ENCODE measurements around the gene OTUD1. TPM values are rescaled to one million over a fixed set of nuclear protein-coding genes. Genes with fewer than 3 reads are reported as not detected.

Gene OTUD1
- total RNA-seq, 2 experiments from 2014 or later = 94.5 to 94.8 TPM

DNA sequence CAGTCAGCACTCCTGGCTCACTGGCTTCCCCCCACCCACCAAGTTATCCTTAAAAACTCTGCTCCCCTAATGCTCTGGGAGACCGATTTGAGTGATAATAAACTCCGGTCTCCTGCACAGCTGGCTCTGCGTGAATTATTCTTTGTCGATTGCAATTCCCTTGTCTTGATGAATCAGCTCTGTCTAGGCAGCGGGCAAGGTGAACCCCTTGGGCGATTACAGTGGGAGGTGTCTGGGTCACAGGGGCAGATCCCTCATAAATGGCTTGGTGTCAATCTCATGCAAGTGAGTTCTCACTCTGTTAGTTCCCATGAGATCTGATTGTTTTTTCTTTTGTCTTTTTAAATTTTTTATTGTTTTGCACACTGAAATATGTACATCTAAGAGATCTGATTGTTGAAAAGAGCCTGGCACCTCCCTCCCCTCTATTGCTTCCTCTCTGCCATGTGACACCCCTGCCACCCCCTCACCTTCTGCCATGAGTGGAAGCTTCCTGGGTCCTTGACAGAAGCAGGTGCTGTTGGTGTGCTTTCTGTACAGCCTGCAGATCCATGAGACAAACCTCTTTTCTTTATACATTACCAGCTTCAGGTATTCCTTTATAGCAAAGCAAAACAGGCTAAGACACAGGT lies 20.5 kb downstream of the OTUD1 start:
- ATAC-seq (ENCODE audit: poor library complexity) = no peak
- TF ChIP-seq, protein P1, sequence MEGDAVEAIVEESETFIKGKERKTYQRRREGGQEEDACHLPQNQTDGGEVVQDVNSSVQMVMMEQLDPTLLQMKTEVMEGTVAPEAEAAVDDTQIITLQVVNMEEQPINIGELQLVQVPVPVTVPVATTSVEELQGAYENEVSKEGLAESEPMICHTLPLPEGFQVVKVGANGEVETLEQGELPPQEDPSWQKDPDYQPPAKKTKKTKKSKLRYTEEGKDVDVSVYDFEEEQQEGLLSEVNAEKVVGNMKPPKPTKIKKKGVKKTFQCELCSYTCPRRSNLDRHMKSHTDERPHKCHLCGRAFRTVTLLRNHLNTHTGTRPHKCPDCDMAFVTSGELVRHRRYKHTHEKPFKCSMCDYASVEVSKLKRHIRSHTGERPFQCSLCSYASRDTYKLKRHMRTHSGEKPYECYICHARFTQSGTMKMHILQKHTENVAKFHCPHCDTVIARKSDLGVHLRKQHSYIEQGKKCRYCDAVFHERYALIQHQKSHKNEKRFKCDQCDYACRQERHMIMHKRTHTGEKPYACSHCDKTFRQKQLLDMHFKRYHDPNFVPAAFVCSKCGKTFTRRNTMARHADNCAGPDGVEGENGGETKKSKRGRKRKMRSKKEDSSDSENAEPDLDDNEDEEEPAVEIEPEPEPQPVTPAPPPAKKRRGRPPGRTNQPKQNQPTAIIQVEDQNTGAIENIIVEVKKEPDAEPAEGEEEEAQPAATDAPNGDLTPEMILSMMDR (IDR thresholded peaks at IDR 0.05) = no peak
- Histone ChIP-seq H3K4me3 (ENCODE audit: low read length) (no peak overlapping the region), H3K4me1 (ENCODE audit: insufficient read depth, low read length) (no peaks in the 10 kb centered on the region), H3K9me3 (ENCODE audit: control insufficient read depth in 1 of 2, insufficient read depth in 1 of 2, low read length in 2 of 2) (no peaks in the 10 kb centered on the region), H3K36me3 (ENCODE audit: insufficient read depth, low read length) (no peaks in the 10 kb centered on the region), H3K27me3 (ENCODE audit: control insufficient read depth in 1 of 2, insufficient read depth in 2 of 2, low read length in 2 of 2) (no peaks in the 10 kb centered on the region), H3K27ac (ENCODE audit: low read depth in 1 of 2, low read length in 2 of 2) (no peak overlapping the region)
- no peak for DNase-seq
- ChIA-PET CTCF (no interaction called here), POLR2A (no interaction called here)
- Mint-ChIP-seq H3K27me3 (no peaks in the 10 kb centered on the region), H3K36me3 (ENCODE audit: low read depth) (no peaks in the 10 kb centered on the region), H3K4me1 (ENCODE audit: low read depth) (peaks cover 5% of the 10 kb centered on the region), H3K9me3 (no peaks in the 10 kb centered on the region), H3K27ac (no peak overlapping the region), H3K4me3 (no peak overlapping the region)
- intact Hi-C loops (cut with DNase I, micrococcal nuclease) = no loop called here

DNA sequence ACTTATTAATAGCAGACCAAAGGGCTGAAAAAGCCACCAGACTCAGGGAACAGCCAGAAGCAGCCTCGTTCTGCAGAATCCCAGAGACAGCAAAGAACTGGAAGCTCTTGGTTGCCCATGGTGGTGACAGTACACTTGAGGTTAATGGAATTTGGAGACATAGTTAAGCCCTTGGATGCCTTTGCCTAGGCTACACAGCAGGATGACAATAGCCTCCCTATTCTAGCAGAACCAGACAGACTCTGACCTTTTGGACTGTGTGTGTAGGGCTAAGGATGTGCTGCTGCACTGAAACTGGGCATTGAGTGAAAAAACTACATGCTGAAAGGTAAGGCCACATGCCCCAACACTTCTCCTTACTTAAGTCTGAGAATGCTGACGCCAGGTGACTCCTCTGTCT lies 22.7 kb downstream of the OTUD1 start:
- intact Hi-C loops (cut with DNase I, micrococcal nuclease) = no loop called here
- Mint-ChIP-seq H3K27ac (no peak overlapping the region), H3K36me3 (ENCODE audit: low read depth) (no peaks in the 10 kb centered on the region), H3K4me1 (ENCODE audit: low read depth) (peaks cover 5% of the 10 kb centered on the region), H3K4me3 (no peak overlapping the region), H3K27me3 (no peaks in the 10 kb centered on the region), H3K9me3 (no peaks in the 10 kb centered on the region)
- Histone ChIP-seq H3K27ac (ENCODE audit: low read depth in 1 of 2, low read length in 2 of 2) (no peak overlapping the region), H3K27me3 (ENCODE audit: control insufficient read depth in 1 of 2, insufficient read depth in 2 of 2, low read length in 2 of 2) (no peaks in the 10 kb centered on the region), H3K4me3 (ENCODE audit: low read length) (no peak overlapping the region), H3K36me3 (ENCODE audit: insufficient read depth, low read length) (no peaks in the 10 kb centered on the region), H3K4me1 (ENCODE audit: insufficient read depth, low read length) (no peaks in the 10 kb centered on the region), H3K9me3 (ENCODE audit: control insufficient read depth in 1 of 2, insufficient read depth in 1 of 2, low read length in 2 of 2) (no peaks in the 10 kb centered on the region)
- no peak for ATAC-seq (ENCODE audit: poor library complexity)
- ChIA-PET CTCF (no interaction called here), POLR2A (no interaction called here)
- DNase-seq = no peak
- TF ChIP-seq, protein P1 (IDR thresholded peaks at IDR 0.05) = no peak

DNA sequence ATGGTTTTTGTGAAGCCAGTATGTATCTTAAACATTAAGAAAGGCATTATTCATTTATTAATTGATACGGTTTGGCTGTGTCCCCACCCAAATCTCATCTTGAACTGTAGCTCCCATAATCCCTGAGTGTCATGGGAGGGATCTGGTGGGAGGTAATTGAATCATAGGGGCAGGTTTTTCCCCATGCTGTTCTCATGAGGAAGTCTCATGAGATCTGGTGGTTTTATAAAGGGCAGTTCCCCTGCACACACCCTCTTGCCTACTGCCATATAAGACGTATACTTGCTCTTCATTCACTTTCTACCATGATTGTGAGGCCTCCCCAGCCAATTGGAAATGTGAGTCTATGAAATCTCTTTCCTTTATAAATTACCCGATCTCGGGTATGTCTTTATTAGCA lies 28.1 kb downstream of the OTUD1 start:
- ATAC-seq (ENCODE audit: poor library complexity) (no peak), DNase-seq (no peak)
- H3K4me1 Mint-ChIP-seq (ENCODE audit: low read depth) = no peaks in the 10 kb centered on the region
- Histone ChIP-seq H3K4me1 (ENCODE audit: insufficient read depth, low read length) (no peaks in the 10 kb centered on the region), H3K9me3 (ENCODE audit: control insufficient read depth in 1 of 2, insufficient read depth in 1 of 2, low read length in 2 of 2) (no peaks in the 10 kb centered on the region), H3K27ac (ENCODE audit: low read depth in 1 of 2, low read length in 2 of 2) (no peak overlapping the region), H3K4me3 (ENCODE audit: low read length) (no peak overlapping the region), H3K36me3 (ENCODE audit: insufficient read depth, low read length) (no peaks in the 10 kb centered on the region), H3K27me3 (ENCODE audit: control insufficient read depth in 1 of 2, insufficient read depth in 2 of 2, low read length in 2 of 2) (no peaks in the 10 kb centered on the region)
- peaks cover 22% of the 10 kb centered on the region for H3K27me3 Mint-ChIP-seq
- TF ChIP-seq, protein P1 (IDR thresholded peaks at IDR 0.05) = no peak
- CTCF ChIA-PET = interaction anchor here (0.5 kb wide), 1 partner anchor 9 kb away, joined by 3 read pairs; no protein-coding TSS in a partner anchor
- H3K9me3 Mint-ChIP-seq = no peaks in the 10 kb centered on the region
- no peak overlapping the region for H3K27ac Mint-ChIP-seq
- no peaks in the 10 kb centered on the region for H3K36me3 Mint-ChIP-seq (ENCODE audit: low read depth)
- no peak overlapping the region for H3K4me3 Mint-ChIP-seq
- intact Hi-C loops (cut with DNase I, micrococcal nuclease) = no loop called here
- POLR2A ChIA-PET = no interaction called here

Measured in CD4-positive, alpha-beta T cell (primary cell).